DMS53 (cell line): Measurements from ENCODE around the gene FARP2.

Experiments used
- DNase-seq: peaks from one replicate; lab custom pipeline; 2025; lab: John Stamatoyannopoulos, UW

Gene FARP2

GRCh38 chr2:241456546-241456945, 100.5 kb downstream of the FARP2 start:
- no peak for DNase-seq

GRCh38 chr2:241458687-241459086, 102.6 kb downstream of the FARP2 start:
- no peak for DNase-seq

GRCh38 chr2:241459520-241459919, 103.4 kb downstream of the FARP2 start:
- no peak for DNase-seq

GRCh38 chr2:241460631-241461030, 104.5 kb downstream of the FARP2 start:
- DNase-seq: no peak

DNA sequence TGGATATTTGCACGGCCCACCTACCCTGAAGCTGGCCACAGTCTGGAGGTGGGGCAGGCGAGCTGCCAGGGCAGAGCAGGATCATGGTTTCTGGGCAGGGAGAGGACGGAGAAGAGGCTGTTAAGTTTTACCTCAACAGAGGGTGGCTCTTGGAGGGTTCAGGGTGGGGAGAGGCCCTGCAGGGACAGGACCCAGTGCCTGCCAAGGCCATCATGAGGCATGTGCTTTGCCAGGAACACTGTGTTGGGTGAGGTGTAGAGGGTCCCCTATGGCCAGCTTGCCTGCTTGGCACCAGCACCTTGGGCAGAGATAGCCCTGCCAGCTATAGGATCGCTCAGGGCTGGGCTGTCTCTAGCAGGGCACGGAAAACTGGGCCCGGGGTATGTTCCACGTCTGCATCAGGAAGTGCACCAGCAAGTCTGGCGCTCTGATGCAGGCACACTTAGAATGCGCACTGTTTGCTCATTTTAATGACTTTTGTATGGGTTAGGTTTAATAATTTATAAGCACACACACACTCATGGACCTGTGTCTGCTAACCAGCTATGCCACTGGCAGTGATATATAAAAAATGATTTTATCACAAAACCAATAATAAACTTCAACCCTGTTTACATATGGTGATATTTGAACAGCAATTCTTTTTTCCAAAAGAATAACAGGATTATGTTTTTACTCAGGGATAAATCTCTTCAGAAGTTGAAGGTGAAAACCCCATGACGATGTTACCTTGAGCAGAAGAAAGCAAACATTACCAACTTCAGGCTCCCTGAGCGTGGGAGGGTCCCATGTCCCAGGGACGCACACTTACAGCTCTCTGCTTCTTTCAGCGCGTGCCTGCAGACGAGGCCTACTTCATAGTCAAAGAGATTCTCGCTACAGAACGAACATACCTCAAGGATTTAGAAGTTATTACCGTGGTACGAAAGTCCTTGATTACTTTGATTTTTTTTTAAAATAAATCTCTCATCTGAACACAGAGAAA, 105.9 kb downstream of the FARP2 start:
- peak; percentile 23 for DNase-seq

GRCh38 chr2:241463276-241464135, 107.4 kb downstream of the FARP2 start:
- no peak for DNase-seq

DNA sequence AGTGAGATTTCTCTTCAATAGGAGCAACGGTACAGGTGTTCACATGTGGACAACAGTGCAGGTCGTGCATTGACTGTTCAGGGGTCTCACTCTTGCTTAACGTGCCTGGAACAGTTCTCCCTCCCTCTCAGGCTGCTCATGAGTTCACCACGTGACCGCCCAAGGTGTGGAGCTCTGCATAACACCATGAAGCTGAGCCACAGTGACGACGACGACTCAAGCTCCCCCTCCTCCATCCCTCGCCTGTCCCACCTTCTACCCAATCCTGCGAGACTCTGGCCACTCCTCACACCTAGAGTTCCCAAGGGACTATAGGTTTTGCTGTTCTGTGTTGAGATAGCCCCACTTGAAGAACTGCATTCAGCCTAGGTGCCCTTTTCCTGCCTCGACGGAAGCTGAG, 109.5 kb downstream of the FARP2 start:
- DNase-seq: no peak

GRCh38 chr2:241466230-241466629, 110.1 kb downstream of the FARP2 start:
- no peak for DNase-seq

DNA sequence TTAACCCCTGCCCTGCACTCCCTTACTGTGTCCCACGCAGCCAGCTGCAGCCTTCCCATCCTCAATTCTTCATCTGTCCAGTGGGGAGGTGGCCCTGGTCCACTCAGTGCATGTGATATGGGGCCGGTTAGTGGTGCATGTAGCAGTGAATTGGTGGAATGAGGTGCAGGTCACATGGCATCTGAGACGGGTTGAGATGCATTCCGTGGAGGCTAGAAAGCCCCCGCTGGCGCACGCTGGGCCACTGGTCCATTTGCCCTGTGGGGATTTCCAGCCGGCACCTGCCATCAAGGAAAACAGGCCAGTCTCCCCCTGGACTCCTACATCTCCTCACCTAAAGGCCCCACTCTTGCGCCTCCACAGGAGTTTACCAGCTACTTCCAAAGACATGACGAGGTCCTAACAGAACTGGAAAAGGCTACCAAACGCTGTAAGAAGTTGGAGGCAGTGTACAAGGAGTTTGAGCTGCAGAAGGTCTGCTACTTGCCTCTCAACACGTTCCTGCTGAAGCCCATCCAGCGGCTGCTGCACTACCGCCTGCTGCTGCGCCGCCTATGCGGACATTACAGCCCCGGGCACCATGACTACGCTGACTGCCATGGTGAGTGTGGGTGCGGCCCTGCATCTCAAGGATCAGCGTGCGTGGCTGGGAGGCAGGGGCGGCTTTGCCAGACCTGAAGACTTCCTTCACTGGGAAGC, 111.8 kb downstream of the FARP2 start:
- DNase-seq: no peak

DNA sequence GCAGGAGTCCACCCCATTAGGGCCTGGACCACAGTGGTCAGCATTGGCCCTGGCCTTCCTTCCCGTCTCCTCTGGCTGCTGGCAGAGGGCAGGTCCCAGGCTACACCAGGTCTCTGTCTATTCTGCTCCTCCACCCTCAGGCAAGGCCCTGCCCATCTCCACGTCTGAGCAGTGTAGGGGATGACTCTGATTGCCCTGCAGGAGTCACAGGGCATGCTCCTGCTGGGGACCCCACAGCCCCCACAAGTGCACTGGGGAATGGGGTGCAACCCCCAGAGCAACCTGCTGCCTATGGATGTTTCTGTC, 112.3 kb downstream of the FARP2 start:
- DNase-seq: no peak

DNA sequence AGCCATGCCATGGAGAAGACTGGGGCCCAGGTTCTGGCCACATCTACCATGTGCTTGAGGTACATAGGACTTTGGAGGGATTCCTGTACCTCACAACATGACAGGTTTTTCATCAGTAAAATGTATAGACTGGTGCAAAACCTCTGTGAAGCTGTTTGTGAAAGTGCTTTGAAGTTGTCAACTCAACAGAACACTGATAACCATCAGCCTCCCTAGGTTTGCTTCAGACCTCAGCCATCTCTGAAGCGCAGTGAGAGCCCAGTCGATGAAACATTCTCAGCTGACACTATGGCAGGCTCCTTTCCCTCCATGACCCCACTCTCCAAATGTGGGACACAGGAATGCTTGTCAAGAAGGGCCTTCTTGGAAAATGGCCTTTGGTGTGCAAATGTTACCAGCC, 113.7 kb downstream of the FARP2 start:
- DNase-seq: no peak

GRCh38 chr2:241473399-241473798, 117.3 kb downstream of the FARP2 start:
- no peak for DNase-seq

- DNase-seq: no peak
These were observed 119.2 kb downstream of the FARP2 start for GRCh38 chr2:241475267-241475666.

DNA sequence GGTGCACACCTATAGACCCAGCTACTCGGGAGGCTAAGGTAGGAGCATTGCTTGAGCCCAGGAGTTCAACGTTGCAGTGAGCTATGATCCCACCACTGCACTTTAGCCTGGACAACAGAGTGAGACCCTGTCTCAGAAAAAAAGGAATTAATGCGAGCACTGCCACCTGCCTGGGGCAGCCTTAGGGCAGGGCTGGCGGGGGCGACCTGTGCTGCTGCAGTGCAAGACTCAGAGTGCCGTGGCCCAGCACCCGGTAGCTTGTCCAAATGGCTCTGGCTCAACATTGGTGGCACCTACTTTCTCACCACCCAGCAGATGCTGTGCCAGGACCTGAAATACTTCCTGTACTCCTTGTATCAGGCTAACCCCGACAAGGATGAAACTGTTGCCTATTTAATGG, 122.1 kb downstream of the FARP2 start:
- DNase-seq: no peak

- no peak for DNase-seq
These were observed 123.2 kb downstream of the FARP2 start for GRCh38 chr2:241479026-241479898.

- no peak for DNase-seq
These were observed 125.6 kb downstream of the FARP2 start for GRCh38 chr2:241481687-241482086.

DNA sequence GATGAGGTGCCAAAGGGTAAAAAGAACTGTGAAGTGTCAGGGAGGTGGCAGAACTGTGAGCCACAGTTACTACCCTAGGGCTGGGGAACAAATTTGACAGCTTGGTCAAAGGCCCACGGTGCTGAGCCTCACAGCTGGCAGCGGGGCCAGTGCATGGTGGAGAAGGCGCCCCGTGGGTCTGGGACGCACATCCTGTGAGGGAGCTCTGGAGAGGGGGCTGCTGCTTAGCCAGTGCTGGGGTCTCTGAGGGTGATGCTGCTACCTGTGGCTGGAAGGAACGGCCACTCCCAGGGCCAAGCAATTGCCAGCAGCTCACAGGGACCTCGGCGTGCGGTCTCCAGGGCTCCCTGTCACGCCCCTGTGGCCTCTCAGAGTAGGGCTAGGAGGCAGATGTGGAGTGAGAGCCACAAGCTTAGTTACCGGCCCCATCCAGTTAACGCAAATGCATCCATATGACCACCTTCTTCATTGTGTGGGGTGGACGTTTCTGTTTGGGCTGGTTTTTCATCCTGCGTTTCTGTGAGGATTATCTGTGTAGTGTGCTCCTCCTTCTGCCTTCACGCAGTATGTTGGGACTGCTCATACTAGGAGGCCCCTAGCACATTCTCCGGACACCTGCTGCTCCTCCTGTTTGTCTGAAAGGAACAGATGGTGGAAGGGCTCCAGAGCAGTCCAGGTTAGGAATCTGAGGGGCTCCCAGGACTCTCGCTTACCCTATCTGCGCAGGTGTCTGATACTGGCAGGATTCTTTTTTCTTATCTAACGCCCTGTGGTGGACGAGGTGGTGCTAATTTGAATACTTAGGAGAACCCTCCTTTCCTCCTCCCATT, 126.3 kb downstream of the FARP2 start:
- no peak for DNase-seq

GRCh38 chr2:241483305-241483704, 127.2 kb downstream of the FARP2 start:
- DNase-seq: no peak

DNA sequence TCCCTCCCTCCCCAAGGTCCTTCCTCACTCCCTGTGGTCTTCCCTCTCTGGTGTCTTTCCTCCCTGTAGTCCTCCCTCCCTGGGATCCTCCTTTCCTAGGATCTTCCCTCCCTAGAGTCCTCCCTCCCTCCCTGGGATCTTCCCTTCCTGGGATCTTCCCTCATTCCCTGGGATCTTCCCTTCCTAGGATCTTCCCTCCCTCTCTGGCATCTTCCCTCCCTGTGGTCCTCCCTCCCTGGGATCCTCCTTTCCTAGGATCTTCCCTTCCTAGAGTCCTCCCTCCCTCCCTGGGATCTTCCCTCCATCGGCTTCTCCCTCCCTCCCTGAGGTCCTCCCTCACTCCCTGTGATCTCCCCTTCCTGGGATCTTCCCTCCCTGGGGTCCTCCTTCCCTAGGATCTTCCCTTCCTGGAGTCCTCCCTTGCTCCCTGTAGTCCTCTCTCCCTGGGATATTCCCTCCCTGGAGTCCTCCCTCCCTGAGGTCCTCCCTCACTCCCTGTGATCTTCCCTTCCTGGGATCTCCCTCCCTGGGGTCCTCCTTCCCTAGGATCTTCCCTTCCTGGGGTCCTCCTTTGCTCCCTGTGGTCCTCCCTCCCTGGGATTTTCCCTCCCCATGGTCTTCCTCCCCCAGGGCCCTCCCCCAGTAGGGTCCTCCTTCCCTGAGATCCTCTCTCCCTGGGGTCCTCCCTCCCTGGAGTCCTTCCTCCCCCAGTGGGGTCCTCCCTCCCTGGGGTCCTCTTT, 129.3 kb downstream of the FARP2 start:
- DNase-seq: no peak

DNA sequence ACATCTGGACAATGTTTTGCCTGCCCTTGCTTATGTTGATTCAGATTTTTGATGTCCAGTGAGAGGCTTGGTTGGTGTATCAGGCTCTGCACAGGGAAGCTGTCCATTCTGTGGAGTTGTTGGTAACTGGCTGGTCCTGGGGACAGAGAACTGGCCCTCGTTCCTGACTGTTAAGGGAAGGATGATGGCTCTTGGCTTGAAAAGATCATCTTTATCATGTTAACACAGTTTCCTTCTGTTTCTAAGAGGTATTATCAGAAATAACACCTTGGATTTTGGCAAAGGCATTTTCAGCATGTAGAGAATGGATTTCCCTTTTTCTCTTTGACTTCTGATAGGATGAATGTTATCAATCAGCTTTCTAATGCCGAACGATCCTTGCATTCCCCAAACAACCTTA, 133.0 kb downstream of the FARP2 start:
- DNase-seq: no peak
